Fibroblast of the aortic adventitia (primary cell): ENCODE results near the gene NMRK1. TPM values are rescaled to one million over a fixed set of nuclear protein-coding genes. Genes with fewer than 3 reads are reported as not detected.

Source experiments
- DNase-seq: peaks from one replicate; pipeline ENCODE4 v3.0.0-alpha.2; 2010; ENCODE audit warnings: low read depth
- H3K4me3 ChIP-seq: 2 replicates; pipeline ENCODE4 v1.5.1; 2011; ENCODE audit warnings: low read depth, mild to moderate bottlenecking, control low read depth, low read length, moderate library complexity
- total RNA-seq: library from RNA; depleted of rRNA; stranded (reverse); fragments of >200 nt; gene quantifications from 2 replicates; pipeline ENCODE4 v1.2.3, GENCODE V29; 2012; ENCODE audit warnings: low replicate concordance
- TF ChIP-seq, protein P1 (sequence below): IDR thresholded peaks from 2 replicates; pipeline ENCODE4 v1.5.1; 2011; ENCODE audit warnings: mild to moderate bottlenecking, low read length, control low read depth, inconsistent platforms; ENCODE audit not compliant: insufficient read depth

Gene NMRK1
- 7.0 and 23.9 TPM in 2 replicates for total RNA-seq

DNA sequence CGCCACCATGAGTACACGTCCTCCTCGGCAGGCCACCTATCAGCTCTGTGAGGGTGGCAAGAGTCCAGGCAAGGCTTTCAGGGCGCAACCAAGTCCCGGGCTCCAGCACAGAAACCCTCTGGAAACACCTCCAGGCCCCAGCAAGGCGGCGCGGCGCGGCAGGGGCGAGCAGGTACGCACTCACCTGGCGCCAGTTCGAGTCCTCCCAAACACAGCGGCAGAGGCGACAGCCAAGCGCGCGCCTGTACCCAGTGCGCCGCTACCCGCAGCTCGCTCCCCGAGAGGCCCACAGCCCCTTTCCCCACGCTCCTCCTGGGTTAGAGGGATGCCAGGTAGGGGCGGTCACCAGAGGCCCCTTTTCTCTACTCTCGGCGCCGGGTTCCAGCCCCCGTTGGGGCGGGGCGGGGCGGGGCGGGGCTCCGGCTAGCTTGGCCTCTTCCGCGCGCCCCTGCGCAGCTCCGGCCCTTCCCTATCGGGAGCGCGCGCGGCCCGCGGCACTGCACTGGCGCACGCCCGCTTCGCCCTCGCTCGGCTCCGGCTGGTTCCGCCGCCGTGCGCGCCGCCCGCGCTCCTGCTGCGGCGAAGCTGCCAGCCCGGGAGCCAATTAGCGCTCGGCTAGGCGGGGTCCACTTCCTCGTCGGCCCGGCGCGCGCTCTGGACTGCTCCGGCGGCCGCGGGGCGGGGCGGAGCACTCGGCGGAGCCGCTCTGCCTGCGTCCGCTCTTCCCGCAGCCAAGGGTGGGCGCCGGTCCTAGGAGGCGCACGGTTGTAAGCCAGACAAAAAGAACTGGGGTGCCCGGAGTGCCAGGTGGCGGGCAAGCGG is at the start of gene NMRK1, which contains the start of gene OSTF1:
Gene NMRK1 (minus strand): TSS at position 332 of the 822 bp plus-strand sequence. CDS start 5,040 bp downstream, outside the sequence.
Gene OSTF1 (plus strand): TSS at position 691 of the 822 bp plus-strand sequence. CDS start 179 bp downstream, outside the sequence.
- DNase-seq: peak; percentile 94
- TF ChIP-seq, protein P1, sequence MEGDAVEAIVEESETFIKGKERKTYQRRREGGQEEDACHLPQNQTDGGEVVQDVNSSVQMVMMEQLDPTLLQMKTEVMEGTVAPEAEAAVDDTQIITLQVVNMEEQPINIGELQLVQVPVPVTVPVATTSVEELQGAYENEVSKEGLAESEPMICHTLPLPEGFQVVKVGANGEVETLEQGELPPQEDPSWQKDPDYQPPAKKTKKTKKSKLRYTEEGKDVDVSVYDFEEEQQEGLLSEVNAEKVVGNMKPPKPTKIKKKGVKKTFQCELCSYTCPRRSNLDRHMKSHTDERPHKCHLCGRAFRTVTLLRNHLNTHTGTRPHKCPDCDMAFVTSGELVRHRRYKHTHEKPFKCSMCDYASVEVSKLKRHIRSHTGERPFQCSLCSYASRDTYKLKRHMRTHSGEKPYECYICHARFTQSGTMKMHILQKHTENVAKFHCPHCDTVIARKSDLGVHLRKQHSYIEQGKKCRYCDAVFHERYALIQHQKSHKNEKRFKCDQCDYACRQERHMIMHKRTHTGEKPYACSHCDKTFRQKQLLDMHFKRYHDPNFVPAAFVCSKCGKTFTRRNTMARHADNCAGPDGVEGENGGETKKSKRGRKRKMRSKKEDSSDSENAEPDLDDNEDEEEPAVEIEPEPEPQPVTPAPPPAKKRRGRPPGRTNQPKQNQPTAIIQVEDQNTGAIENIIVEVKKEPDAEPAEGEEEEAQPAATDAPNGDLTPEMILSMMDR: no peak
- H3K4me3 ChIP-seq: peak within 1 kb of the TSS; percentile 99

DNA sequence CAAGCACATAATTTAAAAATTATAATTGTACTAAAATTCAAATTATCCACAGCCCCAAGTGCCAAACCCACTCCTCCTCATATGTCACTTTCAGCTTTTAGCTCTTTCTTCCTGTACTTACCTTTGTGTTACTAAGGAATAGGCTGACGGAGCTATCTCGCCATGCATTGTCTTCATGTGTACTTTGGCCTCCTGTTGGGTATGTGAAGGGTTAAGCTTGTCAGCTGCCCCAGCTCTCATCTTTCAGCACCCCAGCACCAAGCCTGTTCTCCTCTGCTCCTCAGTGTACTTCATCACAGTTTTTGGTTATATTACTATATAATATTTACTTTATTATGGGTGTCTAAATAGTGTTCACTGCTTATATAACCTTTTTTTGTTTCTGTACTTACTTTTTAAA is 46.5 kb upstream of the NMRK1 start:
- TF ChIP-seq, protein P1: no peak

DNA sequence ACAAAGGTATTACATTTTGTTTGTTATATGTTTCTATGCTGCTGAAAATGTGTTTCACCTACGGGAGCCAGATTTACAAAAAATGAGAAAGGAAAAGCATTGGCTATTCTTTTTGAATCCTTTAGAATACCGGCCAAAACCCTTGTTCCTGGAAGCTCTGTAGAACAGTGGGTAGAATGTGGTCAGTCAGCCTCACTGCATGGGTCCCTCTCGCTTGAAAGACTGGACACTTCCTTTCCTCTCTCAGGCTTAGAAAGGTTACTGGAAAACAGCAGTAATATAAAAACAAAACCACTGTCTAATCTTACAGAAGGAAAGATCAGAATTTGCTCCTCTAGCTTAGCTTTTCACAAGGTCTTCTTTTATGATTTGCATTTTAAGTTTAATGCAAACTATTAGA is 45.4 kb upstream of the NMRK1 start:
- no peak for DNase-seq
- TF ChIP-seq, protein P1: no peak
- H3K4me3 ChIP-seq: no peak overlapping the region

More for the DNA sequence above, 46.5 kb upstream of the NMRK1 start:
- no peak for DNase-seq
- H3K4me3 ChIP-seq: no peak overlapping the region

DNA sequence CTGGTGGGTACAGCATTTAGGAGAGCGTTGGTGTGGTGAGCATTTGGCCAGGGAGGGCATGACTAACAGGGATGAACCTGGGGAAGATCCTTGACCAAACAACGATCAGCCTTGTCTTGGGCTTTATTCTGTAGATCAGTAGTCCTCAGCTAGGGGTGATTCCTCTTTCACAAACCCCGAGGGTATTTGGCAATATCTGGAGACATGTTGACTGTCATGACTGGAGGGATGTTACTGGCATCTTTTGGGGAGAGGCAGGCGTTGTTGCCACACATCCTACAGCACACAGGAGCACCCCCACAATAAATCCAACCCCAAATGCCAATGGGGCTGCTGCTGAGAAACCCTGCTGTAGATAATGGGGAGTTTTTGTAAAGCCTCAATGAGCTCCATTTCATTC is 44.3 kb upstream of the NMRK1 start:
- TF ChIP-seq, protein P1: no peak
- H3K4me3 ChIP-seq: no peak overlapping the region
- DNase-seq: no peak

DNA sequence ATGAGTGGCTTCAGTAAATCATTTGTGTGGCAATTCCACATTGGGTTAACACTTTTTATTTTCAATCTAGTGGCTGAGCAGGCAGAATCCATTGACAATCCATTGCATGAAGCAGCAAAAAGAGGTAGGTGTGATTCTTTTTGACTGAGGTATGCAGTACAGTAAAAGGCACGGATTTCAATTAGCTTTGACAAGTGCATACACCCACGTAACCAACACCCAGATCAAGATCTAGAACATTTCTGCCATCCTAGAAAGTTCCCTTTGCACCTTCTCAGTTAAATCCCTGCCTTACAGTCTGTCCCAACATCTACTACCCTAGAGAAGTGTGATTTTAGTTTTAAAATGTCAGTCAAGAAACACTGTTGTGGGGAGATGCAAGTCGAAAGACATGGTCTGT is 43.7 kb upstream of the NMRK1 start:
- TF ChIP-seq, protein P1: no peak
- no peak for DNase-seq
- no peak overlapping the region for H3K4me3 ChIP-seq

DNA sequence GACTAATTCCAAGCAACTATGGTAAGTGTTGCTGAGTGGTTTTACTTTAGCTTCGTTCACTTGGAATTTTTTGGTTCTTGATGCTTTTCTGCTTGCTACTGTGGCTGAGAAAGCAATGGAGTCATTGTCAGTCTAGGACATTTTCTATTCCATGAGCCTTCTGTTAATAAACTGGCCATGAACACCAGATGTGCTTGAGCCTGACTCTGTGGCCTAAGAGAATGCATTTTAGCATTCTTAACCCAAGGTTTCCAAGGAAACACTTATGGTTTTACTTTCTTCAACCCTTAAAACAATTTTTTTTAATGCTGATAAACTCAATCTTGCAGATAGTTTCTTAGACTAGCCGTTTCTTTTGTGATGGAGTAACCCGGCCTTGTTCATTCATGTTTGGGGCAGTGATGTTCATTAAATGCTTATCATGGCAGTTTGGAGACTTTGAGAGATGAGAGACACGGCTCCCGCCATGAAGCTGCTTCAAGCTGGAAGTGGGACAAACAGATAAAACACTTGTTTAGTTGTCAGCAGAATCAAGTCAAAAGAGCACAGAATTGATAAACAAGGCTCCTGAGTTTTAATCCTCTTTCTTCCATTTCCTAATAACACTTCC is 42.8 kb upstream of the NMRK1 start:
- TF ChIP-seq, protein P1: no peak
- no peak overlapping the region for H3K4me3 ChIP-seq
- peak; percentile 26 for DNase-seq
